CD1c-positive myeloid dendritic cell (primary cell): ENCODE measurements around the gene SALL3.

Experiments used
- DNase-seq: peaks from one replicate; pipeline ENCODE4 v3.0.0-alpha.2; 2016; ENCODE audit errors: extremely low spot score

SALL3 gene

GRCh38 chr18:78965917-78966792 lies 13.5 kb upstream of the SALL3 start:
- DNase-seq: no peak

DNA sequence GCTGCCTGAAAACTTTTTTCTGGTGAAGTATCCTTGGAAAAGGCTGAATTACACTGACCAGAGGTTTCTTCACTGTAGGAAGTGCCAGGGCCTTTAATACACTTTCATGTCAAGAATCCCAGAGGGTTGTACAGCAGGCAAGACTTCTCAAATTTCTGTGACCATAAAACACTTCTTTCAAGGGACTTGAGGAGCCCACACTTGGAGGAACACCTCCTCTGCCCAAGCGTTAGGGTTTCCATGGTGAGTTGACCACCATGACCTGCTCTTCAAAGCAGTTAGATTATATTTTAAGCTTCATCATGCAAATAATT lies 12.9 kb upstream of the SALL3 start:
- no peak for DNase-seq

DNA sequence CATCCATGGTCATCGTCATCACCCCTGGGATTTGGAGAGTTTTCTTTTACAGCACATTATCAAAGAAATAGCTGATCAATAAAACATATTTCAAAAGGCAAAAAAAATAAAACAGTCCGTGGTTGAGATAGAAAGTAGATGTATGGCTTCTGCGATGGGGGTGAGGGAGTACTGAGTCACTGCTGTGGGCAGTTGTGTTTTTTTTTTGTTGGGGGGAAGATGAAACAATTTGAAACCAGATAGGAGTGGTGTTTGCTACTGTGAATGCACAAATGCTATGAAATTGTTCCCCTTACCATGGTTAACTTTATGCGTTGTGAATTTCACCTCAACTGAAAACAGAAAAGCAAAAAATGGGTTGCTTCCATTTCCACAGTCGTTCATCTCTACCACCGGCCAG lies 11.9 kb upstream of the SALL3 start:
- DNase-seq: no peak

GRCh38 chr18:78969574-78970315 lies 9.9 kb upstream of the SALL3 start:
- DNase-seq: no peak

- DNase-seq: no peak
Observed at GRCh38 chr18:78970774-78971333, 8.8 kb upstream of the SALL3 start.

- no peak for DNase-seq
Observed at GRCh38 chr18:78971511-78972245, 7.9 kb upstream of the SALL3 start.

DNA sequence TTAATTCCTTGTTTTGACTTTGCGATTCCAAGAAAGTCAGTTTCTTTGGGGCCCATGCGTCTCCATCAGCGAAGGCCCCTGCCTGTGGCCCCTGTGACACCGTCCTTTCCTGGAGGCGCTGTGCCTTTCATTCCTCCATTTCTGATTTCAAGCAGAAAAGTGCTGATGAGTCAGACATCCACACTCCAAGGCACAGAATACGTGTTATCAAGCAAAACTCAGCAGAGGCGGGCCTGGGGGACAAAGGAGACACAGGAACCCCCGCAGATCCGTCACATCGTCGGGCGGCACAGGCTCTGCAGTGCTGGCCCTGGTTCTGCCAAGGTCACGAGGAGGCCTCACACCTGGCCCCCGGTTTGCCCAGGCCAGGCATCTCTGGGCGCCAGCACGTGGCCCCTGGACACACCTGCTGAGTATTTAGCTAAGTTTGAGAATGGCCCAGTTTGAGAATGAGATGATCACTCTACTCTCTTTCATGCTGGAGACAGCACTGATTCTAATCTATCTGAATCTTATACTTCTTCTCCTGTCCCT lies 7.2 kb upstream of the SALL3 start:
- no peak for DNase-seq

- DNase-seq: no peak
Observed at GRCh38 chr18:78972930-78973331, 6.7 kb upstream of the SALL3 start.

- no peak for DNase-seq
Observed at GRCh38 chr18:78973357-78974083, 6.1 kb upstream of the SALL3 start.

GRCh38 chr18:78974115-78974761 lies 5.4 kb upstream of the SALL3 start:
- DNase-seq: no peak

DNA sequence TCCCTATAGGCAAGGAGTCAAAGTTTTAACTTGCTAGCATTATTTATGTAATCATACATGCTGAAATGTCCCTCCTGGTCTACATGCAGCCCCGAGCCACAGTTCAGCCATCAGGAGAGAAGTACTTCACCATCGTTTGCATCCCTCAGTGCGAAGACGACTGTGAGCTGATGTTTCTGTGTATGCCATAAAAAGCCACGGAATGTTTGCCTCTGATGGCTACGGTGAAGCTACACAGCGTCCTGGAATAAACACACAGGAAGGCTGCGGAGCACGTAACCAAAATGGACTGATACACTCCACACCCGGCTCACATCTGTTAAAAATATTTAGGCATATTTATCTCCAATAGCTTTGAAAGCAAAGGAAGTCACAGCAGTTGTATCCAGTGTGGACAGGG lies 4.3 kb upstream of the SALL3 start:
- DNase-seq: no peak

GRCh38 chr18:78975699-78976335 lies 3.8 kb upstream of the SALL3 start:
- no peak for DNase-seq

GRCh38 chr18:78976765-78977636 lies 2.6 kb upstream of the SALL3 start:
- DNase-seq: no peak

DNA sequence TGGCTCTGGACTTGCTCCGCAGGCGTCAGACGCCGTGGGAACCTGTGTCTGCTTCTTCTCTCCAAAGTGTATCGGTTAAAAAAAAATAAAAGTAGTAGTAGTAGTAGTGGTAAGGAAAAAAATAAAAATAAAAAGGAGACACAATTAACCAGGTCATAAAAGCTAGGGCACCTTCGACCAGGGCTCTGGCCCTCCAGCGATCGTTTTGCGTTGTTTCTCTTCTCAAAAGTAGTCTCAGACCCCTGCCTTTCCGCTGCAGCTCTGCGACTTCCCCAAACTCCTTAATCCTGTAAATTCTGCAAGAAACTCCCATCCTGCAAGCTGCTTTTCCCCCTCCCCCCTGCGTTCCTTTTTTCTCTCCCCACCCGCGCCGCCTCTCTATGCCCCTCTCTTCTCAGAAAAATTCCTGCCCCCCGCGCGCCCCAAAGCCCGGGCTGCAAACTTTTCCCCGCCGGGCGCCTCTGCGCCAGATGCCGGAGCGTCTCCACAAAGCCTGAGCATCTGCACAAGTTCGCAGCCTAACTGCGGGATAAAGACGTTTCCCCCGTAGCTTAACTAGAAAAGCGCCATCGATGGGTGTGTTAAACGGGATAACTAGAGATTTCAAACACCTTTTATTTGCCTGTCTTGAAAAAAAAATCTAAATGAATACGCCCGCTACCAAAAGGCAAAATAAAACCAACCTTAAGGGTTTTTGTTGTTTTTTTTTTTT lies 1.8 kb upstream of the SALL3 start:
- no peak for DNase-seq

DNA sequence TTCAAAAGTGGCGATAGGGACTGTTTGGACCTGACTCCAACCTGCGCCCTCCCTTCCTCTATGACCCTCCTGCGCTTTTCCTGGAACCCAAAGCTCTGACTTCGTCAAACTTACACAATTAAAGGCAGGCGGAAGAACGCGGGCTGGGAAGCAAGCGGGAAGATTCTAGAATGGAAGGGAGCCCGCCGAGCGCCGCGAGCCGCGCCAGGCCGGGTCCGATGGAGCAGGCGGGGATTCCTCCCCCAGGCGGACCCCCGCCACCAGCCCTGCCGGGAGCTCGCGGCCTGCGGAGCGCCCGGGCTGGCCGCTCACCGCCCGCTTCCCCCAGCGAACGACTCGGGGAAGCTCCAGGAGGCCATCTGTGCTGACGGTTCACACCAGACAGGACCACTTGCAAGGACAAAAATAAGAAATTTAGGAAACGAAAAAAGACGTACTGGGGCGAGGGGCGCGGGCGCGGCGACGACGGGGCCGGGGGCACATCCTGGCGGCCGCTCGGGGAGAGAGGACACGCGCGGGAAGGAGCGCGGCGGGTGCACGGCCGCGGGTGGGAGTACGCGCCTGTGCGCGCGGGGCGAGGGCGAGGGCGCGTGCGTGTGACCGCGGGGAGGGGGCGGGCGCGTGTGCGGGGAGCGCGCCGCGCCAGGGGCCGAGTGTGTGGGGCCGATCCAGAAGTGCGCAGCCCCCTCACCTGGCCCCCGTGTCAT lies 1.1 kb upstream of the SALL3 start:
- no peak for DNase-seq

- no peak for DNase-seq
Observed at GRCh38 chr18:78979056-78979729, 425 bp upstream of the SALL3 start.

DNA sequence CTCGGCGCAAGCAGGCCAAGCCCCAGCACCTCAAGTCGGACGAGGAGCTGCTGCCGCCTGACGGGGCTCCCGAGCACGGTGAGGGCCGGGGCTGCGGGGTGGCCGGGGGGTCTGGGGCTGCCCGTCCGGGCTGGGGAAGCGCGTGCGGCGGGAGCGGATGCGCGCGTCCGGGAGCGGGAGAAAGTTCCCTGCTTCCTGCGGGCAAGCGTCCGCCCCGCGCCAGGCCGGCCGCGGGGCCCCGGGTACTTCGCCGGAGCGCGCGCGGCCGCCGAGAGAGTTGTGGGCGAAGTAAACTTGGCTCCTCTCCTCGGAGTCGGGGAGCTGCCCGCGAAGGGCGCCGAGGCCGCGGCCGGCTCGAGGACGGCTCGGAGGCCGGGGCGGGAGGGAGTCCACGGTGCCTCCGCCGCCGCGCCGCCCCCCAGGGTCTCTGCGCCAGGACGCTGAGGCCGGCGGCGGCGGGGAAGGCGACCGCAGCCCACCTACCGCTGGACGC lies 707 bp downstream of the SALL3 start:
- DNase-seq: no peak
